ENCODE results near the gene PATJ. TPM values are rescaled to one million over a fixed set of nuclear protein-coding genes. Genes with fewer than 3 reads are reported as not detected.

The PATJ gene
- total and polyA plus RNA-seq, 8 donors = 14.8 to 45.4 (median 27.9) TPM

- DNase-seq (no peak), ATAC-seq (no peak), FAIRE-seq (no peak)
- no peaks in the 10 kb centered on the region for H3K27me3 ChIP-seq
- H3K27ac ChIP-seq = no peak overlapping the region
- TF ChIP-seq CTCF (IDR thresholded peaks at IDR 0.05) = no peak
- intact Hi-C loops (cut with DNase I) = no loop called here
- H3K4me3 ChIP-seq = no peak overlapping the region
- 96 to 97% methylated on average over 3 of the region's 3 CpGs for WGBS, 2 donors
- H3K4me1 ChIP-seq = peaks cover 0 to 11% (median 0%) of the 10 kb centered on the region in 3 donors
- no peaks in the 10 kb centered on the region for H3K36me3 ChIP-seq
- no peaks in the 10 kb centered on the region for H3K9me3 ChIP-seq
Measured at GRCh38 chr1:61953790-61954150, 211.5 kb downstream of the PATJ start.

- intact Hi-C loops (cut with DNase I) = no loop called here
- H3K4me3 ChIP-seq = no peak overlapping the region
- 93 to 94% methylated on average over 1 of the region's 1 CpG for WGBS, 2 donors
- H3K9me3 ChIP-seq = no peaks in the 10 kb centered on the region
- no peaks in the 10 kb centered on the region for H3K36me3 ChIP-seq
- ATAC-seq = no peak
- FAIRE-seq = no peak
- DNase-seq = no peak
- H3K27ac ChIP-seq = no peak overlapping the region
- TF ChIP-seq CTCF (IDR thresholded peaks at IDR 0.05) = no peak
- H3K4me1 ChIP-seq = peaks cover 0 to 11% (median 0%) of the 10 kb centered on the region in 3 donors
- H3K27me3 ChIP-seq = no peaks in the 10 kb centered on the region
Measured at GRCh38 chr1:61955261-61955660, 213.0 kb downstream of the PATJ start.

- FAIRE-seq (no peak), DNase-seq (no peak), ATAC-seq (no peak)
- Histone ChIP-seq H3K4me3 (no peak overlapping the region), H3K27ac (no peak overlapping the region), H3K9me3 (no peaks in the 10 kb centered on the region), H3K4me1 (peaks cover 0 to 8% (median 0%) of the 10 kb centered on the region in 3 donors), H3K36me3 (no peaks in the 10 kb centered on the region), H3K27me3 (no peaks in the 10 kb centered on the region)
- no peak for TF ChIP-seq CTCF (IDR thresholded peaks at IDR 0.05)
- intact Hi-C loops (cut with DNase I) = no loop called here
- WGBS, 2 donors = 94 to 97% methylated on average over 6 of the region's 6 CpGs
Measured at GRCh38 chr1:61956016-61956645, 213.9 kb downstream of the PATJ start.

- WGBS, 2 donors = 78 to 80% methylated on average over 2 of the region's 2 CpGs
- intact Hi-C loops (cut with DNase I) = no loop called here
- no peak for FAIRE-seq
- no peak overlapping the region for H3K4me3 ChIP-seq
- no peaks in the 10 kb centered on the region for H3K36me3 ChIP-seq
- no peaks in the 10 kb centered on the region for H3K9me3 ChIP-seq
- DNase-seq = no peak
- H3K27me3 ChIP-seq = no peaks in the 10 kb centered on the region
- peaks cover 0 to 7% (median 0%) of the 10 kb centered on the region in 3 donors for H3K4me1 ChIP-seq
- ATAC-seq = no peak
- no peak for TF ChIP-seq CTCF (IDR thresholded peaks at IDR 0.05)
- H3K27ac ChIP-seq = no peak overlapping the region
Measured at GRCh38 chr1:61956784-61957183, 214.5 kb downstream of the PATJ start.

- no peak for TF ChIP-seq CTCF (IDR thresholded peaks at IDR 0.05)
- 77 to 81% methylated on average over 3 of the region's 3 CpGs for WGBS, 2 donors
- no peak for ATAC-seq
- no peak overlapping the region for H3K4me3 ChIP-seq
- H3K27ac ChIP-seq = no peak overlapping the region
- H3K27me3 ChIP-seq = no peaks in the 10 kb centered on the region
- no peaks in the 10 kb centered on the region for H3K4me1 ChIP-seq
- H3K9me3 ChIP-seq = no peaks in the 10 kb centered on the region
- DNase-seq = no peak
- intact Hi-C loops (cut with DNase I) = no loop called here
- H3K36me3 ChIP-seq = no peaks in the 10 kb centered on the region
- FAIRE-seq = no peak
Measured at GRCh38 chr1:61961009-61961408, 218.7 kb downstream of the PATJ start.
